ENCODE measurements around the gene IGFL3. TPM values are rescaled to one million over a fixed set of nuclear protein-coding genes. Genes with fewer than 3 reads are reported as not detected.

The IGFL3 gene
- total RNA-seq, 6 experiments from 2014 or later: not detected

- Histone ChIP-seq H3K27ac (no peak overlapping the region), H3K4me1 (no peaks in the 10 kb centered on the region), H3K4me3 (no peak overlapping the region), H3K27me3 (no peaks in the 10 kb centered on the region), H3K36me3 (no peaks in the 10 kb centered on the region), H3K9me3 (no peaks in the 10 kb centered on the region)
- TF ChIP-seq POLR2A (IDR thresholded peaks at IDR 0.05): no peak
- no peak for TF ChIP-seq CTCF (IDR thresholded peaks at IDR 0.05)
- intact Hi-C loops (cut with DNase I): no loop called here
- WGBS (ENCODE audit: insufficient coverage, low coverage, low lambda C conversion rate, missing lambda C conversion rate): 32% methylated on average over 4 of the region's 4 CpGs
- ATAC-seq (no peak), DNase-seq (no peak)
Observed at GRCh38 chr19:46159418-46160232, 35.1 kb upstream of the IGFL3 start.

- intact Hi-C loops (cut with DNase I): no loop called here
- TF ChIP-seq CTCF (IDR thresholded peaks at IDR 0.05): no peak
- no peak for TF ChIP-seq POLR2A (IDR thresholded peaks at IDR 0.05)
- no peak for ATAC-seq
- H3K27ac ChIP-seq: no peak overlapping the region
- WGBS (ENCODE audit: insufficient coverage, low coverage, low lambda C conversion rate, missing lambda C conversion rate): 79% methylated on average over 3 of the region's 3 CpGs
- H3K4me3 ChIP-seq: no peak overlapping the region
- H3K36me3 ChIP-seq: no peaks in the 10 kb centered on the region
- no peaks in the 10 kb centered on the region for H3K27me3 ChIP-seq
- no peak for DNase-seq
- no peaks in the 10 kb centered on the region for H3K9me3 ChIP-seq
- no peaks in the 10 kb centered on the region for H3K4me1 ChIP-seq
Observed at GRCh38 chr19:46155237-46155636, 30.7 kb upstream of the IGFL3 start.

- ATAC-seq: no peak
- DNase-seq: no peak
- H3K27me3 ChIP-seq: no peaks in the 10 kb centered on the region
- no peaks in the 10 kb centered on the region for H3K9me3 ChIP-seq
- no peaks in the 10 kb centered on the region for H3K4me1 ChIP-seq
- no peak overlapping the region for H3K27ac ChIP-seq
- no peak for TF ChIP-seq POLR2A (IDR thresholded peaks at IDR 0.05)
- no peak for TF ChIP-seq CTCF (IDR thresholded peaks at IDR 0.05)
- H3K4me3 ChIP-seq: no peak overlapping the region
- WGBS (ENCODE audit: insufficient coverage, low coverage, low lambda C conversion rate, missing lambda C conversion rate): 74% methylated on average over 5 of the region's 5 CpGs
- intact Hi-C loops (cut with DNase I): no loop called here
- H3K36me3 ChIP-seq: no peaks in the 10 kb centered on the region
Observed at GRCh38 chr19:46150606-46151005, 26.1 kb upstream of the IGFL3 start.

- H3K36me3 ChIP-seq: no peaks in the 10 kb centered on the region
- no peaks in the 10 kb centered on the region for H3K27me3 ChIP-seq
- no peaks in the 10 kb centered on the region for H3K9me3 ChIP-seq
- intact Hi-C loops (cut with DNase I): no loop called here
- no peak within 1 kb of the TSS for H3K27ac ChIP-seq
- no peaks in the 10 kb centered on the region for H3K4me1 ChIP-seq
- no peak for TF ChIP-seq POLR2A (IDR thresholded peaks at IDR 0.05)
- TF ChIP-seq CTCF (IDR thresholded peaks at IDR 0.05): no peak
- H3K4me3 ChIP-seq: no peak within 1 kb of the TSS
- no peak for ATAC-seq
- WGBS (ENCODE audit: insufficient coverage, low coverage, low lambda C conversion rate, missing lambda C conversion rate): 23% methylated on average over 5 of the region's 6 CpGs
- DNase-seq: no peak
Observed at GRCh38 chr19:46147791-46148288, 23.4 kb upstream of the IGFL3 start, which contains the start of gene IGFL2. Gene IGFL2 (plus strand): TSS chr19:46148238. CDS start chr19:46148279, 41 bp downstream.

All from right lobe of liver (tissue), 6 donors.